Hepatocyte (in vitro differentiated cells): ENCODE measurements around the gene FMN1. TPM values are rescaled to one million over a fixed set of nuclear protein-coding genes. Genes with fewer than 3 reads are reported as not detected.

Experiments used
- DNase-seq: peaks from one replicate; pipeline ENCODE4 v3.0.0-alpha.2; 2016; ENCODE audit warnings: low spot score
- H2AFZ ChIP-seq: fragments of 200-600 bp; sonication (generic); 2 replicates; pipeline ENCODE4 v1.6.0; 2016; ENCODE audit warnings: antibody characterized with exemption, mild to moderate bottlenecking
- H3K27ac ChIP-seq: fragments of 200-600 bp; sonication (generic); 2 replicates; pipeline ENCODE4 v1.5.1; 2016; ENCODE audit warnings: mild to moderate bottlenecking
- H3K27me3 ChIP-seq: fragments of 200-600 bp; sonication (generic); 2 replicates; pipeline ENCODE4 v1.6.1; 2016
- H3K36me3 ChIP-seq: fragments of 200-600 bp; sonication (generic); replicated peaks from 2 replicates; pipeline ENCODE4 v1.5.1; 2016; ENCODE audit warnings: low read depth; ENCODE audit not compliant: insufficient read depth
- H3K4me1 ChIP-seq: fragments of 200-600 bp; sonication (generic); 2 replicates; pipeline ENCODE4 v1.5.1; 2016; ENCODE audit warnings: mild to moderate bottlenecking, moderate library complexity; ENCODE audit not compliant: insufficient read depth
- H3K4me2 ChIP-seq: fragments of 200-600 bp; sonication (generic); 2 replicates; pipeline ENCODE4 v1.6.0; 2016
- H3K4me3 ChIP-seq: fragments of 200-600 bp; sonication (generic); 2 replicates; pipeline ENCODE4 v1.5.1; 2016; ENCODE audit warnings: mild to moderate bottlenecking
- H3K79me2 ChIP-seq: fragments of 200-600 bp; sonication (generic); 2 replicates; pipeline ENCODE4 v1.6.0; 2017; ENCODE audit warnings: mild to moderate bottlenecking
- H3K9me2 ChIP-seq: fragments of 200-600 bp; sonication (generic); replicated peaks from 2 replicates; pipeline ENCODE4 v1.6.0; 2017; ENCODE audit warnings: mild to moderate bottlenecking; ENCODE audit not compliant: insufficient read depth
- H3K9me3 ChIP-seq: fragments of 200-600 bp; sonication (generic); 2 replicates; pipeline ENCODE4 v1.5.1; 2016; ENCODE audit warnings: low read depth, mild to moderate bottlenecking
- H4K20me1 ChIP-seq: fragments of 200-600 bp; sonication (generic); 2 replicates; pipeline ENCODE4 v1.6.0; 2016; ENCODE audit warnings: mild to moderate bottlenecking; ENCODE audit not compliant: insufficient read depth, poor library complexity, severe bottlenecking
- EZH2 ChIP-seq: fragments of 200-600 bp; sonication (generic); IDR thresholded peaks from 2 replicates; pipeline ENCODE4 v1.6.1; 2016; ENCODE audit warnings: antibody characterized with exemption, mild to moderate bottlenecking, borderline replicate concordance
- EZH2phosphoT487 ChIP-seq: fragments of 200-600 bp; sonication (generic); IDR thresholded peaks from one replicate; pipeline ENCODE4 v1.6.1; 2018; ENCODE audit warnings: antibody characterized with exemption, mild to moderate bottlenecking, low read depth, moderate library complexity; ENCODE audit not compliant: unreplicated experiment, severe bottlenecking
- WGBS: methylation state at CpG from one replicate; pipeline ENCODE4 v1.1.6; 2016; ENCODE audit warnings: low lambda C conversion rate; ENCODE audit errors: missing lambda C conversion rate; 5-methylcytosine and 5-hydroxymethylcytosine counted together
- polyA plus RNA-seq: library from polyadenylated mRNA; unstranded; fragments of >200 nt; fragmentation: Nextera tagmentation; extraction: Ambion mirVana; gene quantifications from 2 replicates; pipeline ENCODE4 v1.2.1, GENCODE V29; 2016
- total RNA-seq: library from RNA; depleted of rRNA; stranded (reverse); fragments of >200 nt; gene quantifications from 2 replicates; pipeline ENCODE4 v1.2.3, GENCODE V29; 2014
- TF ChIP-seq, protein P1 (sequence below): fragments of 200-600 bp; sonication (generic); IDR thresholded peaks from 2 replicates; pipeline ENCODE4 v1.5.1; 2016; ENCODE audit warnings: antibody characterized with exemption, mild to moderate bottlenecking; ENCODE audit not compliant: poor library complexity

FMN1 gene
- total and polyA plus RNA-seq, 2 experiments from 2014 or later, result 0.07 to 0.70 TPM

DNA sequence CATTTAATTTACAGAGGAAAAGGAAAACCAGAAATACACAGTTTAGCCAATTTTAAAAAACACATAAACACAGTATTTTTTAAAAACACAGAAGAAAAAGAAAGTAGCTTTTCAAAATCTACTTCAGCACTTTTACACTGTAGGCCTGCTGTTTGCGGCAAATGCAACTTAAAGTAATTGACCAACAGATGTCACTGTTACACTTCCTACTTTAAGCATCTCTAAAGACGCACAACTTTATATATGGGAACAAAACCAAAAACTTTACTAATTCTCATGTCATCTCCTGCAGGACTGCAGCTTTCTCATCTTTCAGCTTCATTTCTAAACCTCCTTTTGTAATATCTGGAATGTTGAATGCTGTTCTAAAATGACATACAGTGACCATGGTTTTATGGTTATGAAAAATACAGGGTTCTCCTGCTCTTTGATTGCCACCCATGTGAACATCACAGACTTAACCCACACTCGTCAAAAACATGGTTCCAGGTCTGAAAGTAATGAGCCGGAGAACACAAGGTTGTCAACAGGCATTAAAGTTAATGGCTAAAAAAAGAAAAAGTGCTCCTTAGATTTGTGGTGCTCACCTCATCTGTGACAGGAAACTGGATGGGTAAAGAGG lies 107.9 kb downstream of the FMN1 start:
- H4K20me1 ChIP-seq, result no peaks in the 10 kb centered on the region
- H3K27ac ChIP-seq, result no peak overlapping the region
- WGBS, result 43% methylated on average over 4 of the region's 4 CpGs
- TF ChIP-seq, protein P1, sequence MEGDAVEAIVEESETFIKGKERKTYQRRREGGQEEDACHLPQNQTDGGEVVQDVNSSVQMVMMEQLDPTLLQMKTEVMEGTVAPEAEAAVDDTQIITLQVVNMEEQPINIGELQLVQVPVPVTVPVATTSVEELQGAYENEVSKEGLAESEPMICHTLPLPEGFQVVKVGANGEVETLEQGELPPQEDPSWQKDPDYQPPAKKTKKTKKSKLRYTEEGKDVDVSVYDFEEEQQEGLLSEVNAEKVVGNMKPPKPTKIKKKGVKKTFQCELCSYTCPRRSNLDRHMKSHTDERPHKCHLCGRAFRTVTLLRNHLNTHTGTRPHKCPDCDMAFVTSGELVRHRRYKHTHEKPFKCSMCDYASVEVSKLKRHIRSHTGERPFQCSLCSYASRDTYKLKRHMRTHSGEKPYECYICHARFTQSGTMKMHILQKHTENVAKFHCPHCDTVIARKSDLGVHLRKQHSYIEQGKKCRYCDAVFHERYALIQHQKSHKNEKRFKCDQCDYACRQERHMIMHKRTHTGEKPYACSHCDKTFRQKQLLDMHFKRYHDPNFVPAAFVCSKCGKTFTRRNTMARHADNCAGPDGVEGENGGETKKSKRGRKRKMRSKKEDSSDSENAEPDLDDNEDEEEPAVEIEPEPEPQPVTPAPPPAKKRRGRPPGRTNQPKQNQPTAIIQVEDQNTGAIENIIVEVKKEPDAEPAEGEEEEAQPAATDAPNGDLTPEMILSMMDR, result peak; percentile 78
- no peak for TF ChIP-seq EZH2
- no peak overlapping the region for H3K4me2 ChIP-seq
- no peak overlapping the region for H3K4me3 ChIP-seq
- no peaks in the 10 kb centered on the region for H3K9me2 ChIP-seq
- H3K4me1 ChIP-seq, result no peaks in the 10 kb centered on the region
- no peaks in the 10 kb centered on the region for H3K36me3 ChIP-seq
- H3K27me3 ChIP-seq, result no peaks in the 10 kb centered on the region
- H3K79me2 ChIP-seq, result no peaks in the 10 kb centered on the region
- H2AFZ ChIP-seq, result no peak overlapping the region
- H3K9me3 ChIP-seq, result no peaks in the 10 kb centered on the region
- DNase-seq, result peak; percentile 58

DNA sequence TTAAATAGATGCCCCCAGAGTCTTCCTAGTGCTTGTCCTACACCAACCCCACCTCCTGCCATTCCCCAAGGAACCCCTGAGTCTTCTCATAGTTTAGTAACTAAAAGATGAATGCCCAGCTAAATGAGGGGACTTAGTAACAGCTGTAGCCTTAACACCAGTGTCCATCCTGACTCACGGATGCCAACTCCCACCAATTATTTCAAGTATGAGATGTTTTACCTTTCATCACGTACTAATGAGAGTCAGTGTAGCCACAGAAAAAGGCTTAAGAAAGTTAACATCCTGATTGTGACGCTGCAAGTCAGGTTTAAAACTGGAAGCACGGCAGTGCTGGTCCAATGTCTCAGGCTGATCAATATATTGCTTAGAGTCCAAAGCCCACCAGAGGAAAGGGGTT lies 109.9 kb downstream of the FMN1 start:
- H3K36me3 ChIP-seq, result no peaks in the 10 kb centered on the region
- TF ChIP-seq EZH2 (no peak), EZH2phosphoT487 (no peak)
- TF ChIP-seq, protein P1, result no peak
- H3K27ac ChIP-seq, result no peak overlapping the region
- no peak overlapping the region for H3K4me3 ChIP-seq
- no peaks in the 10 kb centered on the region for H4K20me1 ChIP-seq
- H3K4me2 ChIP-seq, result no peak overlapping the region
- no peaks in the 10 kb centered on the region for H3K9me2 ChIP-seq
- H2AFZ ChIP-seq, result no peak overlapping the region
- H3K27me3 ChIP-seq, result no peaks in the 10 kb centered on the region
- no peak for DNase-seq
- H3K4me1 ChIP-seq, result no peaks in the 10 kb centered on the region
- WGBS, result 85% methylated on average over 4 of the region's 4 CpGs
- no peaks in the 10 kb centered on the region for H3K79me2 ChIP-seq
- no peaks in the 10 kb centered on the region for H3K9me3 ChIP-seq

DNA sequence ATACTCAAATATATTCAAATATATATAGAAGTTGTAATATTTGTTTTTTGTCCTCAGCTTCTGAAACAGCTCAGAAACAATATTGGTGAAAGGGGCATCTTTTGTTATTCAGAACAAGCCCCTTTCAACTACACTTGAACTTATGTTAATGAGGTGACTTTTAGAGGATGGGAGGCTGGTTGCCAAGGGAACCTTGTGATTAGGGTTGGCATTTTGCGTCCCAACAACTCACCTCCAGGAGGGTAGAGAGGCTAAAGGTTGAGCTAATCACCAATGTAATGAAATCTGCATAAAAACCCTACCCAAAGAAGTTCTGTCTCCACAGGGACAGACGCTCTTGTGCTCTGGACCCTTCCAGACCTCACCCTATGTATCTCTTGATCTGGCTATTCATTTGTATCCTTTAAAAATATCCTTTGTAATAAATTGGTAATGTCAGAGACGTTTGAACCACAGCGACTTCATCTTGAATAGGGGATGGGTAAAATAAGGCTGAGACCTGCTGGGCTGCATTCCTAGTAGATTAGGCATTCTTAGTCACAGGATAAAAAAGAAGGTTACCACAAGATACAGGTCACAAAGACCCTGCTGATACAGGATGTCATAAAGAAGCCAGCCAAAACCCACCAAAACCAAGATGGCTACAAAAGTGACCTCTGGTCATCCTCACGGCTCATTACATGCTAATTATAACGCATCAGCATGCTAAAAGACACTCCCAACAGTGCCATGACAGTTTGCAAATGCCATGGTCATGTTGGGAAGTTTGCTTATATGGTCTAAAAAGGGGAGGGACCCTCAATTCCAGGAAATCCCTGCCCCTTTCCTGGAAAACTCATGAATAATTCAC lies 111.1 kb downstream of the FMN1 start:
- H3K27ac ChIP-seq, result no peak overlapping the region
- DNase-seq, result no peak
- no peaks in the 10 kb centered on the region for H3K9me2 ChIP-seq
- H3K4me1 ChIP-seq, result no peaks in the 10 kb centered on the region
- H3K9me3 ChIP-seq, result no peaks in the 10 kb centered on the region
- no peak overlapping the region for H3K4me3 ChIP-seq
- TF ChIP-seq EZH2, result no peak
- TF ChIP-seq, protein P1, result no peak
- TF ChIP-seq EZH2phosphoT487, result no peak
- H3K27me3 ChIP-seq, result no peaks in the 10 kb centered on the region
- 48% methylated on average over 6 of the region's 6 CpGs for WGBS
- no peaks in the 10 kb centered on the region for H3K79me2 ChIP-seq
- H3K36me3 ChIP-seq, result no peaks in the 10 kb centered on the region
- no peak overlapping the region for H3K4me2 ChIP-seq
- no peak overlapping the region for H2AFZ ChIP-seq
- H4K20me1 ChIP-seq, result no peaks in the 10 kb centered on the region
